D721Med (cell line): Measurements from ENCODE around the gene HMGXB3.

Experiments used
- DNase-seq: peaks from one replicate; pipeline ENCODE4 v3.0.0; 2011; ENCODE audit warnings: low spot score; ENCODE audit not compliant: insufficient read length
- FAIRE-seq: peaks from 2 replicates; lab custom pipeline; 2011; peaks lifted over from hg19 to GRCh38; lab: Jason Lieb, UNC
- TF ChIP-seq, protein P1 (sequence below): IDR thresholded peaks from 2 replicates; pipeline ENCODE4 v1.5.1; 2012; ENCODE audit warnings: mild to moderate bottlenecking, control low read depth; ENCODE audit not compliant: insufficient read depth; ENCODE audit errors: missing control alignments

Gene HMGXB3

GRCh38 chr5:150058480-150059126 is 58.1 kb downstream of the HMGXB3 start:
- TF ChIP-seq, protein P1, sequence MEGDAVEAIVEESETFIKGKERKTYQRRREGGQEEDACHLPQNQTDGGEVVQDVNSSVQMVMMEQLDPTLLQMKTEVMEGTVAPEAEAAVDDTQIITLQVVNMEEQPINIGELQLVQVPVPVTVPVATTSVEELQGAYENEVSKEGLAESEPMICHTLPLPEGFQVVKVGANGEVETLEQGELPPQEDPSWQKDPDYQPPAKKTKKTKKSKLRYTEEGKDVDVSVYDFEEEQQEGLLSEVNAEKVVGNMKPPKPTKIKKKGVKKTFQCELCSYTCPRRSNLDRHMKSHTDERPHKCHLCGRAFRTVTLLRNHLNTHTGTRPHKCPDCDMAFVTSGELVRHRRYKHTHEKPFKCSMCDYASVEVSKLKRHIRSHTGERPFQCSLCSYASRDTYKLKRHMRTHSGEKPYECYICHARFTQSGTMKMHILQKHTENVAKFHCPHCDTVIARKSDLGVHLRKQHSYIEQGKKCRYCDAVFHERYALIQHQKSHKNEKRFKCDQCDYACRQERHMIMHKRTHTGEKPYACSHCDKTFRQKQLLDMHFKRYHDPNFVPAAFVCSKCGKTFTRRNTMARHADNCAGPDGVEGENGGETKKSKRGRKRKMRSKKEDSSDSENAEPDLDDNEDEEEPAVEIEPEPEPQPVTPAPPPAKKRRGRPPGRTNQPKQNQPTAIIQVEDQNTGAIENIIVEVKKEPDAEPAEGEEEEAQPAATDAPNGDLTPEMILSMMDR = no peak
- no peak for DNase-seq
- FAIRE-seq = no peak

DNA sequence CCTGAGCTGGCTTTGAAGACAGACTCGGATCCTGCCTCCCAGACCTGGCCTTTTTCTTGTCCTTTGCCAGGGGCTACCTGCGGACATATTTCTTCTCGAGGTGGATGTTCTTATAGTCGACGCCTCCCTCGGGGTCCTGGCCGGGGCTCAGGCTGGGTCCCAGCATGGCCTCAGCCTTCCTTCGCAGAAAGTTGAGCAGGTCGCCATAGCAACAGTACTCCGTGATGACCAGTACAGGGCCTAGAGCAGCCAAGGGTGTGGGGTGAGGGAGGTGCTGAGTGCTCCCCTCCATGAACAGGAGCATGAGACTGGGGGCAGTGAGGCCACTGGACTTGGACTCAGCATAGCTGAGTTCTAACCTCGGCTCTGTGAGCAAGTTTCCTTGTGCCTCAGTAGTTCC is 59.1 kb downstream of the HMGXB3 start:
- no peak for DNase-seq
- TF ChIP-seq, protein P1 = no peak
- FAIRE-seq = no peak

GRCh38 chr5:150060471-150060870 is 59.9 kb downstream of the HMGXB3 start:
- TF ChIP-seq, protein P1 = no peak
- DNase-seq (no peak), FAIRE-seq (no peak)

DNA sequence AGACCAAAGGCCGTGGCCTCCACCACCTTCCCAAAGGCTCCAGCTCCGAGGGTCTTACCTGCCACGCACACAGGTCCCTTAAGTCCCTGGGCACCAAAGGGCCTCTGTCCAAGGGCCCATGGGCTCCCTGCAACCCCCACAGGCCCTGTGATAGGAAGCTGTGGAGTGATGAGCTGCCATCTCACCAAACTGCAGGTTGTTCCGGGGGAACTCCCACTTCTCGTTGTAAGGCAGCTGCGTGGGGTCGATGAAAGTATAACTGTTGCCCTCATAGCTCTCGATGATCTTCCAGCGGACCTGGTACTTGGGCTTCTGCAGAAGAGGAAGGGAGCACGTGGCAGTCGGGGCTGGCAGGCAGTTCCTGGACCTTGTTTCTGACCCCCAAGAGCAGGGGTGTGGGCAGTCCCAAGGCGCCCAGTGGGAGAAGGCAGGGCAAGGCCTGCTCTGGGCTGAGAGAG is 61.0 kb downstream of the HMGXB3 start:
- DNase-seq (no peak), FAIRE-seq (no peak)
- TF ChIP-seq, protein P1 = no peak

DNA sequence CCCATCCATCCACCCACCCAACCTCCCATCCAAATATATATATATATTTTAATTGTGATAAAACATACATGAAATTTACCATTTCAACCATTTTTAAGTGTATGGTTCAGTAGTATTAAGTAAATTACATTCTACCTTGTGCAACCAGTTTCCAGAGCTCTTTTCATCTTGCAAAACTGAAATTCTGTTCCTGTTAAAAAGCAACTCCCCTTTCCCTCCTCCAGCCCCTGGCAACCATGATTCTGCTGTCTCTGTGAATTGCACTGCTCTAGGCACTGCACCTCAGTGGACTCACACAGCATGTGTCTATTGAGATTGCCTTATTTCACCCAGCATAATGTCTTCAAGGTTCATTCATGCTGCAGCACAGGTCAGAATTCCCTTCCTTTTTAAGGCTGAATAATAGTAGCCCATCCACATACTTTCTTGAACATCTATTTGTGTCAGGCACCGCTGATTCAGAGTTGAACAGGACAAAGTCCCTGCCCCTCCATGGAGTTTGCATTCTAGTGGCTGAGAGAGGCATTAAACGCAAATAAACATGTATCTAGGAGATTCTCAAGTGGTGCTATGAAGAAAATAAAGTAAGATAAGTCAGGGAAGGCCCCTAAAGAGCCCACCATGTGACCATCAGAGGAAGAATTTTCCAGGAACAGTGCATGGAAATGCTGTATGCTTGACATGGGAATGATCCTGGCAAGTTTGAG is 61.8 kb downstream of the HMGXB3 start:
- DNase-seq (no peak), FAIRE-seq (no peak)
- TF ChIP-seq, protein P1 = no peak

- DNase-seq = no peak
- no peak for FAIRE-seq
- TF ChIP-seq, protein P1 = no peak
Measured at GRCh38 chr5:150063638-150064037, 63.1 kb downstream of the HMGXB3 start.
